NCI-H146 treated with DMSO at 0.1 percent for 48 hours (cell line): Measurements from ENCODE around the gene CEACAM3.

Source experiments
- DNase-seq: peaks from one replicate; lab custom pipeline; 2025; ENCODE audit not compliant: unreplicated experiment; lab: John Stamatoyannopoulos, UW

Gene CEACAM3

DNA sequence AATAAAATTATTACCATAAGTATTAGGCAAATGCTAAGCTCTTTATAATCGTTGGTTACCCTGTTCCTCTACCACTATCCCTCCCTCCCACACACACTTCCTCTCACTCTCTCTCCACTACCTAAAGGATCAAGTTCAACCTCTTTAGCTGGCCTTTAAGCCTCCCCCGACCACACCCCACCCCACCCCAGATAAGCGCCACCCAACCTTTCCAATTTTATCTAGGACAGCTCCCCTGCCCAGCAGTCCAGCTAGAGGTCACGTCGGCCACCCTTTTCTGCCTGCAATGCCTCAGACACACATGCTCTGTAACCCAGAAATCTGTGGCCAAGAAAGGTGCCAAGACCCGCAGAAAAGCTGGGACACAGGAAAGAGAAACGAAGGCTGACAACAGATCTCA is 47.0 kb downstream of the CEACAM3 start:
- no peak for DNase-seq

DNA sequence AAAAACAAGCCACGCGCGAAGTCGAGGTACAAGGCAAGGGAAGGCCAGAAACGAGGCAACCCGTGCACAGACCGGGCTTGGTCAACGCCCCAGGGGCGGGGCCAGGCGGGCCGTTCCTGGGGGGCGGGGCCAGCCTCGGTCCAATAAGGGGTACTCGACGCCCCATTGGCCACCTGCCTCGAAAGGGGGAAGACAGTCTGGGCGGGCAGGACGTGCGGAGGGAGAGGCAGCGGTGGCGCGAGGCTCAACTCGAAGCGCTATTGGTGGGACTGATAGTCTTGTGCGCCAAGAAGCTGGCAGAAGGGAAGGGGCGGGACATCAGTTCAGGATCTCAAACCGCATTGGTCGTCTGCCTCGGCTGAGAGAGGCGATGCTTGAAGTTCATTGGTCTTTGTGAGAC is 48.2 kb downstream of the CEACAM3 start, which contains the start of gene LYPD4:
LYPD4 (minus strand) TSS at position 83 of the 400 bp plus-strand sequence. CDS start 5,398 bp downstream, outside the sequence.
- DNase-seq, result no peak

DNA sequence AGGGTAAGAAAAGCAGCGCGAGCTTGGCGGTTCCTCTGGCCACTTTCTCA is 48.4 kb downstream of the CEACAM3 start, which contains the start of gene DMRTC2:
DMRTC2 (plus strand) TSS at position 42 of the 50 bp plus-strand sequence. CDS start 2,387 bp downstream, outside the sequence.
- no peak for DNase-seq

DNA sequence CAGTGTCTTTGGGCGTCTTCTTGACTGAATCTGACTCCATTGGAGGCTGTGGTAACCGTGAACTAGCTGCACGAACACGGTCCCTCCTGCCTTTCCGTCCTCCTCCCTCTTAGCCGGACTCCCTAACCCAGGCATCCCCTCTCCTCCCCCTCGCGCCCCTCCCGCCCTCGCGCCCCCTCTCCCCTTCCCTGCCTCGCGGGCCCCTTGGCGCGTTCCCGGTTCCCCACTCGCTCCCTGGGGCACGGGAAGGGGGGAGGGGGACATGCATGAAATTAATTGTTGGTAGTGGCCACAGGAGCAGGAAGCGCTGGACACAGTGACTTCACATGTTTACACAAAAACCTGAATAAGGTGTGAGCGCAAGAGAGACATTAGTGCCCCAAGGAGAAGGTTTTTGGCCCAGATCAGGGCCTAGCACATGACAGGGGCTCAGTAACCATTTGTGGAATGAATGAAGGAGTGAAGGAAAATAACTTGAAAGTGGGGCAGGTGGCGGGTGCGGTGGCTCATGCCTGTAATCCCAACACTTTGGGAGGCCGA is 48.7 kb downstream of the CEACAM3 start:
- no peak for DNase-seq

DNA sequence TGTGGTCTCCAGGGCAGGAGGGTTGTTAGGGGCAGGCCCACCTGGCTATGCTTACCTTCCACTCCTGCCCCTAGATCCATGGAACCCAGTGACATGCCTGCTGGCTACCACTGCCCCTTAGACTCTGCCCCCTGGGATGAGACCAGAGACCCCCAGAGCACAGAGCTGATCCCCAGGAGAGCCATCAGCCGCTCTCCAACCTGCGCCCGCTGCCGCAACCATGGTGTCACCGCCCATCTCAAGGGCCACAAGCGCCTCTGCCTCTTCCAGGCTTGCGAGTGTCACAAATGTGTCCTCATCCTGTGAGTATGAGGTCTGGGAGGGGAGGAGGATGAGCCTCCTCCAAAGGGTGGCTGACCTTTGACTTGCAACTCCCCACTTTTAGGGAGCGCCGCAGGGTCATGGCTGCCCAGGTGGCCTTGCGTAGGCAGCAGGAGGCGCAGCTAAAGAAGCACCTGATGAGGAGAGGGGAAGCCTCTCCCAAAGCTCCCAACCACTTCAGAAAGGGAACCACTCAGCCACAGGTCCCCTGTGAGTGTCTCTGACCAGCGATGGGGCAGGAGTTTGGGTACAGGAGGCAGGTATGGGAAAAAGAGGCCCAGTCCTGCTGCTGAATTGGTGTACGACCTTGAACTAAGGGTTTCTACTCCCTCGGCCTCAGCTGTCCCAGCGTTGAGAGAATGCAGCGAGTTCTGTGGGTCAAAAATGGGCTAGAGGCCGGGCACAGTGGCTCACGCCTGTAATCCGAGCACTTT is 51.1 kb downstream of the CEACAM3 start:
- DNase-seq, result no peak

DNA sequence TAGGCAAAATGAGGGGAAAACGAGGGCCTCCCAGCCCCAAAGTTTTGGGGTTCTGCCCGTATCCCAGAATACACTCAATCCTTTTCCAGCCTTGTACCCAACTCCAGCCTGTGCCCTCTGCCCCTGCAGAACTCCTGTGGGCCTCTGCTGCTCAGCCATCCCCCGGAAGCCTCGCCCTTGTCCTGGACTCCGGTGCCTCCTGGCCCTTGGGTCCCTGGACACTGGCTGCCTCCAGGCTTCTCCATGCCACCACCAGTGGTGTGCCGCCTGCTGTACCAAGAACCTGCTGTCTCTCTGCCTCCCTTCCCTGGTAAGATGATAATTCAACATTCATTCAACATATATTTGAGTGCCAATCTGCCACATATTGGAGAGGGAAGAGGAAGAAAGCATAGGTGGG is 52.3 kb downstream of the CEACAM3 start:
- DNase-seq, result no peak

DNA sequence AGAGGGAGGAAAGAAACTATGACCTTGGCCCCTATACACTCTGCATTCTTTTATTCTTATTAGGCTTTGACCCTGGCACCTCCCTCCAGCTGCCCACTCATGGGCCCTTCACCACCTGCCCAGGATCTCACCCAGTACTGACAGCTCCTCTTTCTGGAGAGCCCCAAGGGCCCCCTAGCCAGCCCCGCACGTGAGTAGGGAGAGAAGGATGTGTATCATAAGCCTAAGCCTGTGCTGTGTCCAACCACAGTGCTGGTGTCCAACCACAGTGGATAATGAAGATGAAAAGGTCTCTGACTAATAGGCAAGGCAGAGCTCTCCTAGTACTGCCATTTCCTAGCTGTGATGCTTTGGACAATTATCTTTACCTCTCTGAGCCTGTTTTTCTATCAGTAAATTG is 52.7 kb downstream of the CEACAM3 start:
- no peak for DNase-seq

DNA sequence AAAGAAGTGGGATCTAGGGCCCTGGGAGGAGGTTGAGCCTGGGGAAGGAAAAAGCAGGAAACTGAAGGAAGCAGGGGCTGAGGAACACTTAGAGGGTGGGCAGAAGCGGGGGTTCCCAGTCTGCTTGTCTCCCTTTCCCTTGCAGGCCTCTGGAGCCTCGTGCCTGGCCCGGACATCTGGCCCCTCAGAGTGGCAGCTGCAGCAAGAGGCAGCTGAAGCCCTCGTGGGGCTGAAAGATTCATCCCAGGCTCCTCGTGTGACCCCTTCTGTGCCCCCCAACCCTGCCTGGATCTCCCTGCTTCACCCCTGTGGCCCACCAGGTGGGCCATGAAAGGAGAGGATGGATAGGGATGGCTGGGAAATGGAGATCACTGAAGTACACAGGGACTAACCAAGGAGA is 54.0 kb downstream of the CEACAM3 start:
- DNase-seq, result no peak

DNA sequence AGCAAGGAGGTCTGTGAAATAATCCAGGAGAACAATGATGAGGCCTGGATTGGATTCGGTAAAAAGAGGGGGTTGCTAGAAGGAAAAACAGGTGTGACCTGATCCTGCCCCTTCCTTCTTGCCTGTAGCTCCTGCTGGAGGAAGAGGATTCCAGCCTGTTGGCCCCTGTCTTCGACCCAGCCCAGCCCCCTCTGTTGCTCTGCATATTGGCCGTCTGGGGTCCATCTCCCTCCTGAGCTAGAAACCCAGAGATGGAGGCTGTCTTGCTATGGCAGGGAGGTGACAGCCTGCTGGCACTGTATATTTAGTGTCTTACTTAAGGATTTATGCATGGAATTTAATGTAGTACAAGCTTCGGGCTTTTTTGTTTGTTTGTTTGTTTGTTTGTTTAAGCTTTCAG is 55.1 kb downstream of the CEACAM3 start:
- DNase-seq, result no peak

DNA sequence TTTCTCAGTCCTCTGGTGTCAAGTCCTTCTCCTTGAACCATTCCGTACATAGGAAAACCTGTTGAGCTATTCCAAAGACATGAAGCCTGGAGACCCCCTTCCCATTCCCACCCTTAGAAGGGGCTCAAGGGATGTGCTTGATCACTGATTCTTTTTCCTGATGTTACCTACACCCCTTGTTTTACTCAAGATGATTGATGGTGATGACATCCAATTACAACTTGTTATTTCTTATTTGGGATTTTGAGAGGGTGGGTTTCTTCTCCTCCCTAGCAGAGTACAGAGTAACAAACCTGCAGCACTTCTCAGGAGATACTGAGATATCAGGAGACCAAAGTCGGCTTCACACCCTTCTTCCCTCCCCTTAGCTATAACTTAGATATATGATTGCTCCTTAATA is 57.0 kb downstream of the CEACAM3 start:
- DNase-seq, result no peak

DNA sequence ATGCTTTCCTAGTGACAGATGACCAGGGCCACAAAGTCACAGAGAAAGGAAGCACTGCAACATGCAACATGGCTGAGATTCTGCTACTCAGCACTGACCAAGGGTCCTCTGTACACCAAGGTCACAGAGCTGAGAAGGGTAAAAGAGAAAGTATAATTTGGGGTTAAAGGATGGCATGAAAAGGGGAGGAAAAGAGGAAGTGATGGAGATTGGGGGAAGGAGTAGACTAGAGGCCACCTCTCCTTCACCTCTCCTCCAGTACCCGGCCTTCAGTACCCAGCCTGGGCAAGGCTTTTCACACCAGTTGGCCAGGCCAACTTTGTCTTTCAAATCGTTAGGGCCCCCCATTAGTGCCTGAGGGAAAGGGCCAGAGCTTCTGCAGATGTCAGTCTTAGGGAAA is 57.4 kb downstream of the CEACAM3 start:
- no peak for DNase-seq

DNA sequence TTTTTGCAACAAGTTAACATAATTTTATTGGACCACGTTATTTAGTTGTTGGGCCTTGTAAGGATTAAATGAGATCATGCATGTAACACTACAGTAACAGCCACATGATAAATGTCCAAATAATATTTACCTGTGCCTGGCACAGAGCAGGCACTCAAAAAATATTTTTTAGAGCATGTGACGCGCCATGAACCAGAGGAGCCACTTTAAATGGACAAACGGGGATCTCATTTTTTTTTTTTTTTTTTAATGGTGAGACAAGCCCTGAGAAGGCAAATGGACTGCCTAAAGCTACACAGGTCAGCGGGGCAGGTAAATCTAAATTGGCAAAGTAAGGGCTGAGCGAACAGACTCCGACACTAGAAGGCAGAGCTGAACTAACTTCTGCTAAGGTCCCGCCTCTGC is 62.8 kb downstream of the CEACAM3 start:
- DNase-seq, result no peak

DNA sequence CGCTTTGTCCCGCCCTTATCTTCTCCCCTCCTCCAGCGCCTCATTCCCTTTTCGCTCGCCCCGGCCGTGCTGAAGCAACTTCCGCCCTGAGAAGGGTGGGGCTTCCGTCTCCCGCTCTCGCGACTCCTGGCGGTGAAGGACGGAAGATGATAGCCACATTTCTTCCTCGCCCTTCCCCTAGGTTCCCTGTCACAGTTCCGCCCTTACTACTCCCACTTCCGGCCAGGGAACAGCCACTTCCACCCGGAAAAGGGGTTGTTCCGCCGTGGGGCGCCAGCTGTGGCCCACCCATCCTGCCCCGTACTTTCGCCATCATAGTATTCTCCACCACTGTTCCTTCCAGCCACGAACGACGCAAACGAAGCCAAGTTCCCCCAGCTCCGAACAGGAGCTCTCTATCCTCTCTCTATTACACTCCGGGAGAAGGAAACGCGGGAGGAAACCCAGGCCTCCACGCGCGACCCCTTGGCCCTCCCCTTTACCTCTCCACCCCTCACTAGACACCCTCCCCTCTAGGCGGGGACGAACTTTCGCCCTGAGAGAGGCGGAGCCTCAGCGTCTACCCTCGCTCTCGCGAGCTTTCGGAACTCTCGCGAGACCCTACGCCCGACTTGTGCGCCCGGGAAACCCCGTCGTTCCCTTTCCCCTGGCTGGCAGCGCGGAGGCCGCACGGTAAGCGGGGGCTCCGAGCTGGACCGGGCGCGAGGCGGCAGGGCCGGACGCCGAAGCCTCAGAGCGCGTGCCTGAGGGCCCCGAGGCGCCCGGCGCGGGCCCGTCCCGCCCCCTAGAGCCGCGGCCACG is 63.4 kb downstream of the CEACAM3 start, which contains the start of gene RPS19:
RPS19 (plus strand) TSS at position 638 of the 801 bp plus-strand sequence. CDS start 520 bp downstream, outside the sequence.
- peak; percentile 97 for DNase-seq

DNA sequence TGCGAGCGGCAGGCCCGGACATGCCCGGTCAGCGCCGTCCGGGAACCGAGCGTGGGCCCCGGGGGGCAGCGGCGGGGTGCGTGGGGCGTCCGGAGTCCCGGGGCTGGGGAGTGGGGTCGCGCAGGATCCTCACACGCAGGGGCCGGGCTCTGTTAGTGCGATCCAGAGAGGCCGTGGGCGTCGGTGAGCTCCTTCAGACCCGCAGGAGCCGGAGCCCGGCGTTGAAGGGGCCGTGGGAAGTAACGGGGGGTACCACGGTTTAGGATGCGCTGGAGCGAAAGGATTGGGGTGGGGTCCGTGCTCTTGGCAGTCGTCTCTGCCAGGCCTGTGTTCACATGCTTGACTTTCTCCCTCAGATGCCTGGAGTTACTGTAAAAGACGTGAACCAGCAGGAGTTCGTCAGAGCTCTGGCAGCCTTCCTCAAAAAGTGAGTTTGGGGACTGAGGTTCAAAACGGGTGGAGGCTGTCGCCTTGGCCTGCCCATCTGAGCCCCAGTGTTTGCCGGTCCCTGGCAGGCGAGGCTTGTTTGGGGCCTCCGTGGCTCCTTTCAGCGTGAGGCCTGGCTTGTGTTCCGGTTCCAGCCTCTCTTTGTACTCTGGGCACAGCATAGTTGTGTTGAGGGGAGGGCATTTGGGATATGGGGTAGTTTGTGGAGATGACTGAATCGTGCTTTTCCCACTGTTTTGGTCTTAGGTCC is 64.2 kb downstream of the CEACAM3 start:
- no peak for DNase-seq
